ENCODE measurements around the gene DLEC1.

Gene DLEC1

DNA sequence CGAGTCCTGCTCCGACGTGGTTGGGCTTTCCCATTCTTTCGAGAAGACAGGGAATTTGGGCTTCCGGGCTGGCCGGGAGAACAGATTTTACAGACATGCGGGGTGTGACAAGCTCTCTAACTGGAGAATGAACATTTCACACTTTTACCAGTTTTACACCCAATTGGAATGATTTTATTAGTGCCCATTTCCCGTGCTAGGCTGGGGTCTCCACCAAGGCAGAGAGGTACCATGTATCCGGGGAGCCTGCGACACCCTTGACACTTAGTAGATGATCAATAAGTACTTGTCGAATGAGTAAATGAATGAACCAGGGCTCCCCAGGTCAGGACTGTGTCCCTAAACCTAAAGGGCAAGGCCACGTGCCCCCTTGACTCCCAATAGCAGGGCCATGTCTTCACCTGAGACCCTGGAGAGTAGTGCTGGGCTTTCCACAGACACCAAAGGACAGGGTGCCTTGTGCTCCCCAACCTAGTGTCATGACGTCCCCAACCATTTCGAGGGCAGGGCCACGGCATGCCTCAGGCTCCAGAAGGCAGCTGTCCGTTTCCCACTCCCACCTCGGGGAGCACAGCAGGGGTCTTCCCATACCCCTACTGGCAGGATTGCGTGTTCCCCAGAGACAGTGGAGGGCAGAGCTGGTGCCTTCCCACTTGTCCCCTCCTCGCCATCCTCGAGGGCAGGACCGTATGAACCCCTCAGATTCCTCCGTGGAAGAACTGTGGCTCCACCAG is 98.8 kb downstream of the DLEC1 start:
- no peaks in the 10 kb centered on the region for H3K36me3 ChIP-seq (ENCODE audit: control insufficient read depth, insufficient read depth, low read length)
- no peak overlapping the region for H3K9ac ChIP-seq
- H3K79me2 ChIP-seq = peaks cover 16% of the 10 kb centered on the region
- no peaks in the 10 kb centered on the region for H3K27me3 ChIP-seq (ENCODE audit: control insufficient read depth, insufficient read depth, low read length)
- peak overlapping the region; percentile 82 for H3K4me2 ChIP-seq (ENCODE audit: low read length)
- H3K27ac ChIP-seq = peak overlapping the region; percentile 88
- H3K9me3 ChIP-seq (ENCODE audit: control insufficient read depth, low read length) = no peaks in the 10 kb centered on the region
- H2AFZ ChIP-seq = peak overlapping the region; percentile 93
- TF ChIP-seq, protein P1, sequence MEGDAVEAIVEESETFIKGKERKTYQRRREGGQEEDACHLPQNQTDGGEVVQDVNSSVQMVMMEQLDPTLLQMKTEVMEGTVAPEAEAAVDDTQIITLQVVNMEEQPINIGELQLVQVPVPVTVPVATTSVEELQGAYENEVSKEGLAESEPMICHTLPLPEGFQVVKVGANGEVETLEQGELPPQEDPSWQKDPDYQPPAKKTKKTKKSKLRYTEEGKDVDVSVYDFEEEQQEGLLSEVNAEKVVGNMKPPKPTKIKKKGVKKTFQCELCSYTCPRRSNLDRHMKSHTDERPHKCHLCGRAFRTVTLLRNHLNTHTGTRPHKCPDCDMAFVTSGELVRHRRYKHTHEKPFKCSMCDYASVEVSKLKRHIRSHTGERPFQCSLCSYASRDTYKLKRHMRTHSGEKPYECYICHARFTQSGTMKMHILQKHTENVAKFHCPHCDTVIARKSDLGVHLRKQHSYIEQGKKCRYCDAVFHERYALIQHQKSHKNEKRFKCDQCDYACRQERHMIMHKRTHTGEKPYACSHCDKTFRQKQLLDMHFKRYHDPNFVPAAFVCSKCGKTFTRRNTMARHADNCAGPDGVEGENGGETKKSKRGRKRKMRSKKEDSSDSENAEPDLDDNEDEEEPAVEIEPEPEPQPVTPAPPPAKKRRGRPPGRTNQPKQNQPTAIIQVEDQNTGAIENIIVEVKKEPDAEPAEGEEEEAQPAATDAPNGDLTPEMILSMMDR (IDR thresholded peaks at IDR 0.05) = no peak
- H3K4me3 ChIP-seq (ENCODE audit: low read depth, low read length) = peak overlapping the region; percentile 85
- H3K4me1 ChIP-seq = peaks cover 16% of the 10 kb centered on the region

DNA sequence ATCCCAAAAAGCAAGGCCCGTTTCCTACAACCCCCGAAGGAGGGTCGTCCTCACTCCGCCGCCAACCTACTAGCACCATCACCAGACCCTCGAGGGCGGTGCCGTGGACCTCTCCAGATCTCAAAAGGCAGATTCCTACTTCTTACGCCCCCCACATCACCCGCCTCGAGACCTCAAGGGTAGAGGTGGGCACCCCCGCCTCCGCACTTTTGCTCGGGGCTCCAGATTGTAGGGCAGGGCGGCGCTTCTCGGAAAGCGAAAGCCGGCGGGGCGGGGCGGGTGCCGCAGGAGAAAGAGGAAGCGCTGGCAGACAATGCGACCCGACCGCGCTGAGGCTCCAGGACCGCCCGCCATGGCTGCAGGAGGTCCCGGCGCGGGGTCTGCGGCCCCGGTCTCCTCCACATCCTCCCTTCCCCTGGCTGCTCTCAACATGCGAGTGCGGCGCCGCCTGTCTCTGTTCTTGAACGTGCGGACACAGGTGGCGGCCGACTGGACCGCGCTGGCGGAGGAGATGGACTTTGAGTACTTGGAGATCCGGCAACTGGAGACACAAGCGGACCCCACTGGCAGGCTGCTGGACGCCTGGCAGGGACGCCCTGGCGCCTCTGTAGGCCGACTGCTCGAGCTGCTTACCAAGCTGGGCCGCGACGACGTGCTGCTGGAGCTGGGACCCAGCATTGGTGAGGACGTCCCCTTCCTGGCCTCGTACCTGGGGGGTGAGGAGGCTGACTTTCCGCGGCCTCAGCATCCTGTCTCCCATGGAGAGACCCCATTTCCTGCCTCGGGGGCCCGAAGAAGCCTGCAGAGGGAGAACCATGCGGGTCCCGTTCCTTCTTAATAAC is 99.6 kb downstream of the DLEC1 start, which contains the start of gene MYD88:
TSS of gene MYD88 (plus strand) at position 313 of the 842 bp plus-strand sequence. CDS start at position 353, 40 bp downstream.
- no peaks in the 10 kb centered on the region for H3K9me3 ChIP-seq (ENCODE audit: control insufficient read depth, low read length)
- TF ChIP-seq, protein P1 (IDR thresholded peaks at IDR 0.05) = no peak
- peaks cover 16% of the 10 kb centered on the region for H3K4me1 ChIP-seq

DNA sequence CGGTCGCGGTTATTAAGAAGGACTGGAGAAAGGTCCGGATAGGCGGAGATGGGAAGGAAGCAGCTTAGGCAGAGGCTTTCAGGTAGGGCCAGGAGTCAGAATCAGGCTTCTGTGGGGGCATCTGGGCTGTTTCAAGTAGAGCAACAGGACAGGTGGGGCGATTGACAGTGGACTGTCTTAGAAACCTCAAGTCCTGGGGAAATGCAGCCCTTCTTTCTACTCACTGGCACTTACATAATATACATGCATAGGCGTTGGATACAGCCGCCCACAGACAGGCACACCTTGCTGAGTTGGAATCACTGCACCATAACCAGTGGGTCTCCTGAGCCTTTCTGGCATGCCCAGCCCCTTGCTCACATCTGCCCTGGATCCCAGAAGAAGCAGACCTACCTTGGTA is 100.2 kb downstream of the DLEC1 start:
- H3K4me3 ChIP-seq (ENCODE audit: low read depth, low read length) = peak overlapping the region; percentile 85
- no peaks in the 10 kb centered on the region for H3K36me3 ChIP-seq (ENCODE audit: control insufficient read depth, insufficient read depth, low read length)
- TF ChIP-seq, protein P1 (IDR thresholded peaks at IDR 0.05) = no peak
- H3K9ac ChIP-seq = no peak overlapping the region
- H3K79me2 ChIP-seq = peaks cover 16% of the 10 kb centered on the region
- H3K9me3 ChIP-seq (ENCODE audit: control insufficient read depth, low read length) = no peaks in the 10 kb centered on the region
- H2AFZ ChIP-seq = peak overlapping the region; percentile 93
- H3K27me3 ChIP-seq (ENCODE audit: control insufficient read depth, insufficient read depth, low read length) = no peaks in the 10 kb centered on the region
- peak overlapping the region; percentile 88 for H3K27ac ChIP-seq
- H3K4me1 ChIP-seq = peaks cover 16% of the 10 kb centered on the region
- peak overlapping the region; percentile 82 for H3K4me2 ChIP-seq (ENCODE audit: low read length)

More for the DNA sequence above, 99.6 kb downstream of the DLEC1 start, which contains the start of gene MYD88:
- Histone ChIP-seq H3K27me3 (ENCODE audit: control insufficient read depth, insufficient read depth, low read length) (no peaks in the 10 kb centered on the region), H2AFZ (peak within 1 kb of the TSS; percentile 93), H3K4me3 (ENCODE audit: low read depth, low read length) (peak within 1 kb of the TSS; percentile 85), H3K9ac (no peak within 1 kb of the TSS), H3K4me2 (ENCODE audit: low read length) (peak within 1 kb of the TSS; percentile 82), H3K79me2 (peaks cover 16% of the 10 kb centered on the region), H3K36me3 (ENCODE audit: control insufficient read depth, insufficient read depth, low read length) (no peaks in the 10 kb centered on the region), H3K27ac (peak within 1 kb of the TSS; percentile 88)

DNA sequence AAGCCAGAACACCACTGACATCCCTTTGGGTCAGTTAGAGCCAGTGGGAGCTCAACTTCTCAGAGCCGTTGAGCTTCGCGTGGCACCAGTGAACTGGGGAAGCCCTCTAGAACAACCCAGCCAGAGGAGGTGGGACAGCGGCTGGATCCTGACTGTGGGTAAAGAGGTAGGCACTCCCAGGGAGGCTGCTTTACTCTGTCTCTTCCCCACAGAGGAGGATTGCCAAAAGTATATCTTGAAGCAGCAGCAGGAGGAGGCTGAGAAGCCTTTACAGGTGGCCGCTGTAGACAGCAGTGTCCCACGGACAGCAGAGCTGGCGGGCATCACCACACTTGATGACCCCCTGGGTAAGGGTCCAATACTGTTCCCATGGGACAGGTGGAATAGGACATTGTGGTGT is 100.6 kb downstream of the DLEC1 start:
- Histone ChIP-seq H3K4me2 (ENCODE audit: low read length) (peak overlapping the region; percentile 82), H3K27me3 (ENCODE audit: control insufficient read depth, insufficient read depth, low read length) (no peaks in the 10 kb centered on the region), H3K4me3 (ENCODE audit: low read depth, low read length) (peak overlapping the region; percentile 85), H3K9me3 (ENCODE audit: control insufficient read depth, low read length) (no peaks in the 10 kb centered on the region), H3K79me2 (peaks cover 16% of the 10 kb centered on the region), H3K9ac (no peak overlapping the region), H2AFZ (peak overlapping the region; percentile 93), H3K36me3 (ENCODE audit: control insufficient read depth, insufficient read depth, low read length) (no peaks in the 10 kb centered on the region), H3K27ac (no peak overlapping the region), H3K4me1 (peaks cover 16% of the 10 kb centered on the region)
- TF ChIP-seq, protein P1 (IDR thresholded peaks at IDR 0.05) = no peak
